OCI-LY7 (cell line): ENCODE data around the gene AK2. TPM values are rescaled to one million over a fixed set of nuclear protein-coding genes. Genes with fewer than 3 reads are reported as not detected.

Source experiments
- BruUV-seq: library from RNA; stranded (reverse); fragments of 400-500 nt; replicated peaks from 2 replicates; lab custom pipeline; 2021; lab: Mats Ljungman, UMichigan
- CTCF ChIA-PET: fragments of 300-600 bp; sonication (Branson Sonifier 250); formaldehyde crosslinking; loops from one replicate; lab custom pipeline; 2022; ENCODE audit warnings: antibody characterized with exemption; ENCODE audit not compliant: unreplicated experiment; lab: Charles Lee
- POLR2A ChIA-PET: fragments of 300-600 bp; sonication (Branson Sonifier 250); formaldehyde crosslinking; loops from one replicate; lab custom pipeline; 2022; ENCODE audit warnings: antibody characterized with exemption; lab: Charles Lee
- DNase-seq: peaks from one replicate; pipeline ENCODE4 v3.0.0-alpha.2; 2015; ENCODE audit warnings: low spot score
- H2AFZ ChIP-seq: fragments of 200-600 bp; sonication (generic), shearing (Covaris generic); 2 replicates; pipeline ENCODE4 v1.6.1; 2014; ENCODE audit warnings: mild to moderate bottlenecking, antibody characterized with exemption, low read length, moderate library complexity
- H3K27ac ChIP-seq: fragments of 200-600 bp; sonication (generic); 2 replicates; pipeline ENCODE4 v1.5.1; 2014; ENCODE audit warnings: mixed run types, low read depth, mild to moderate bottlenecking, moderate library complexity, low read length, inconsistent platforms; ENCODE audit not compliant: poor library complexity, severe bottlenecking
- H3K36me3 ChIP-seq: fragments of 200-600 bp; sonication (generic); 2 replicates; pipeline ENCODE4 v1.6.1; 2014; ENCODE audit warnings: mild to moderate bottlenecking, antibody characterized with exemption, low read length, moderate library complexity, mixed read lengths; ENCODE audit not compliant: insufficient read depth
- H3K4me1 ChIP-seq: fragments of 200-600 bp; sonication (generic); 2 replicates; pipeline ENCODE4 v1.5.1; 2014; ENCODE audit warnings: mild to moderate bottlenecking, low read length; ENCODE audit not compliant: insufficient read depth, poor library complexity, severe bottlenecking
- H3K4me2 ChIP-seq: fragments of 200-600 bp; sonication (generic); 2 replicates; pipeline ENCODE4 v1.6.1; 2014; ENCODE audit warnings: mild to moderate bottlenecking, low read length
- H3K4me3 ChIP-seq: fragments of 200-600 bp; sonication (generic); 2 replicates; pipeline ENCODE4 v1.5.1; 2014; ENCODE audit warnings: mild to moderate bottlenecking, low read depth, low read length; ENCODE audit not compliant: poor library complexity, severe bottlenecking
- H3K79me2 ChIP-seq: fragments of 200-600 bp; sonication (generic); 2 replicates; pipeline ENCODE4 v1.6.1; 2016; ENCODE audit warnings: low read depth, mild to moderate bottlenecking, low read length, moderate library complexity, mixed read lengths; ENCODE audit not compliant: insufficient read depth
- H3K9me2 ChIP-seq: fragments of 200-600 bp; sonication (generic); 2 replicates; pipeline ENCODE4 v1.6.1; 2016; ENCODE audit warnings: mild to moderate bottlenecking, low read length, mixed read lengths; ENCODE audit not compliant: insufficient read depth
- H3K9me3 ChIP-seq: fragments of 200-600 bp; sonication (generic); 2 replicates; pipeline ENCODE4 v1.6.1; 2014; ENCODE audit warnings: mild to moderate bottlenecking, mixed run types, low read length, mixed read lengths
- H4K20me1 ChIP-seq: fragments of 200-600 bp; sonication (generic); 2 replicates; pipeline ENCODE4 v1.6.1; 2014; ENCODE audit warnings: mild to moderate bottlenecking, antibody characterized with exemption, low read length, moderate library complexity, mixed read lengths; ENCODE audit not compliant: insufficient read depth
- EZH2phosphoT487 ChIP-seq: fragments of 200-600 bp; sonication (generic); IDR thresholded peaks from 2 replicates; pipeline ENCODE4 v1.6.1; 2018; ENCODE audit warnings: low read depth, borderline replicate concordance, mild to moderate bottlenecking, mixed run types, antibody characterized with exemption, low read length, moderate library complexity, mixed read lengths
- intact Hi-C: fragments of 100-400 bp; cut with micrococcal nuclease; formaldehyde crosslinking; loops from one replicate; pipeline ENCODE4 v1.10.0; 2022; ENCODE audit not compliant: unreplicated experiment
- total RNA-seq, 2 experiments: library from RNA; depleted of rRNA in 1 of 2; stranded (reverse); fragments of >200 nt in 1 of 2; shearing (Covaris generic) in 1 of 2; gene quantifications; 2 replicates each; pipeline ENCODE4 v1.2.3, GENCODE V29; 2014 to 2022
- TF ChIP-seq, protein P1 (sequence below): fragments of 200-600 bp; sonication (generic); conservative IDR thresholded peaks from 2 replicates; pipeline ENCODE4 v1.5.1; 2014; ENCODE audit warnings: mild to moderate bottlenecking, antibody characterized with exemption, low read length, moderate library complexity, mixed read lengths

Gene AK2
- total RNA-seq, 2 experiments from 2014 or later = 185 to 298 TPM

DNA sequence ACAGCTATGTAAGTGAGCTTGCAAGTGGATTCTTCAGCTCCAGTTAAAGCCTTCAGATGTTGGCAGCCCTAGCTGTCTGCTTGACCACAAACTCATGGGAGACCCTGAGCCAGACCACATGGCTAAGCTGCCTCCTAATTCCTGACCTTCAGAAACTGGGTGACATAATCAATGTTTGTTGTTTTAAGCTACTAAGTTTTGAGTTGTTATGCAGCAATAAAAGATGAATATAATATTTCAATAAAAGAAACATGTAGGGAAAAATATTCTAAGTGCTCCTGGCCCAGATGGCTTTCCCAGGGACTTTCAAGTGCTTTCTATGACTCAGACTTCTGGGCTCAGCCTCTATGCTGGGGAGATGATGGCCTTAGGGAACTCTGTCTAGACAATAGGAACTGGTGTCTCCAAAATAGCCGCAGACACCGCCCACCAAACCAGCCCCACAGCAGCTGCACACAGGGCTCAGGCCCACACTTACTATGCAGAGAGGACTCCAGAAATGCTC lies 23.9 kb upstream of the AK2 start:
- TF ChIP-seq EZH2phosphoT487 = no peak
- TF ChIP-seq, protein P1, sequence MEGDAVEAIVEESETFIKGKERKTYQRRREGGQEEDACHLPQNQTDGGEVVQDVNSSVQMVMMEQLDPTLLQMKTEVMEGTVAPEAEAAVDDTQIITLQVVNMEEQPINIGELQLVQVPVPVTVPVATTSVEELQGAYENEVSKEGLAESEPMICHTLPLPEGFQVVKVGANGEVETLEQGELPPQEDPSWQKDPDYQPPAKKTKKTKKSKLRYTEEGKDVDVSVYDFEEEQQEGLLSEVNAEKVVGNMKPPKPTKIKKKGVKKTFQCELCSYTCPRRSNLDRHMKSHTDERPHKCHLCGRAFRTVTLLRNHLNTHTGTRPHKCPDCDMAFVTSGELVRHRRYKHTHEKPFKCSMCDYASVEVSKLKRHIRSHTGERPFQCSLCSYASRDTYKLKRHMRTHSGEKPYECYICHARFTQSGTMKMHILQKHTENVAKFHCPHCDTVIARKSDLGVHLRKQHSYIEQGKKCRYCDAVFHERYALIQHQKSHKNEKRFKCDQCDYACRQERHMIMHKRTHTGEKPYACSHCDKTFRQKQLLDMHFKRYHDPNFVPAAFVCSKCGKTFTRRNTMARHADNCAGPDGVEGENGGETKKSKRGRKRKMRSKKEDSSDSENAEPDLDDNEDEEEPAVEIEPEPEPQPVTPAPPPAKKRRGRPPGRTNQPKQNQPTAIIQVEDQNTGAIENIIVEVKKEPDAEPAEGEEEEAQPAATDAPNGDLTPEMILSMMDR = no peak
- ChIA-PET CTCF (no interaction called here), POLR2A (no interaction called here)
- H3K27ac ChIP-seq = no peak overlapping the region
- intact Hi-C loops = no loop called here
- no peaks in the 10 kb centered on the region for H3K79me2 ChIP-seq
- H3K36me3 ChIP-seq = no peaks in the 10 kb centered on the region
- H3K4me2 ChIP-seq = no peak overlapping the region
- no peak for DNase-seq
- no peak overlapping the region for H2AFZ ChIP-seq
- no peaks in the 10 kb centered on the region for H3K4me1 ChIP-seq
- H3K9me3 ChIP-seq = peaks cover 13% of the 10 kb centered on the region; the same call in 1 of the 2 replicates
- no TSS peak for BruUV-seq
- H3K4me3 ChIP-seq = no peak overlapping the region
- no peaks in the 10 kb centered on the region for H3K9me2 ChIP-seq
- H4K20me1 ChIP-seq = no peaks in the 10 kb centered on the region

DNA sequence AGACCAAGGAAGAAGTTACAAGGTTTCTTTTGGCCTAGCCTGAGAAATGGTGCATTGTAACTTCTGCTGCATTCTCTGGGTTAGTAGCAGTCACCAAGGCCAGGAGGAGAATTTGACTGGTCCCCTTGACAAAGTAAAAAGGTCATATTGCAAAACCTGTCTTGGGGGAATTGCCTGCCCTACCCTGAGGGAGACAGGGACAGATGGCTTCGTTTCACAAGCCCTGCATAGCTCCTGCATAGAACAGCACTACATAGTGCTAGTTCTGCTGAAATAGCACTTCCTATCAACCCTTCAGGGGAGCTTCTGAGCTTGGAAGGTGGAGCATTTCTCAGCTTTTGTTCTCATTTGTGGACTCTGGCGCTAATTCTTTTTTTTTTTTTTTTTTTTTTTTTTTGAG lies 20.4 kb upstream of the AK2 start:
- no peak overlapping the region for H2AFZ ChIP-seq
- DNase-seq = no peak
- H3K36me3 ChIP-seq = no peaks in the 10 kb centered on the region
- H3K4me2 ChIP-seq = no peak overlapping the region
- BruUV-seq = no TSS peak
- no peaks in the 10 kb centered on the region for H3K79me2 ChIP-seq
- no peak overlapping the region for H3K4me3 ChIP-seq
- POLR2A ChIA-PET = interaction anchor here (0.6 to 1.2 kb wide), 5 partner anchors 31 to 124 kb away, joined by 3 to 5 read pairs (median 3); no protein-coding TSS in a partner anchor
- H3K9me3 ChIP-seq = no peaks in the 10 kb centered on the region
- no peaks in the 10 kb centered on the region for H4K20me1 ChIP-seq
- intact Hi-C loops = no loop called here
- no peak overlapping the region for H3K27ac ChIP-seq
- CTCF ChIA-PET = interaction anchor here (2.1 kb wide), 1 partner anchor 182 kb away, joined by 4 read pairs; no protein-coding TSS in a partner anchor
- no peaks in the 10 kb centered on the region for H3K9me2 ChIP-seq
- H3K4me1 ChIP-seq = no peaks in the 10 kb centered on the region
- TF ChIP-seq EZH2phosphoT487 = no peak
- TF ChIP-seq, protein P1 = no peak

DNA sequence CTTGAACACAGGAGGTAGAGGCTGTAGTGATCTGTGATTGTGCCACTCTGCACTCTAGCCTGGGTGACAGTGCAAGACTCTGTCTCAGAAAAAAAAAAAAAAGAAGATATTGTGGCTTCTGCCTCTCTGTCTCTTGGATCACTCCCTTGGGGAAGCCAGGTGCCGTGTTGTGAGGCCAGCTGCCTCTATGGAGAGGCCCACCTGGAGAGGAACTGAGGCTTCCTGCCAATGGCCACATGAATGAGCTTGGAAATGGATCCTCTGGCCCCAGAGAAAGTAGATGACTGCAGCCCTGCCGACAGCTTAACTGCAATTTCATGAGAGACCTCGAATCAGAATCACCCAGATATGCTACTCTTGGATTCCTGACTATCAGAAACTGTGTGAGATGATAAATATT lies 19.7 kb upstream of the AK2 start:
- Histone ChIP-seq H3K4me1 (no peaks in the 10 kb centered on the region), H3K36me3 (no peaks in the 10 kb centered on the region), H3K9me2 (no peaks in the 10 kb centered on the region), H3K27ac (no peak overlapping the region), H3K4me3 (no peak overlapping the region), H4K20me1 (no peaks in the 10 kb centered on the region), H3K4me2 (no peak overlapping the region), H3K79me2 (no peaks in the 10 kb centered on the region), H2AFZ (no peak overlapping the region), H3K9me3 (no peaks in the 10 kb centered on the region)
- BruUV-seq = no TSS peak
- POLR2A ChIA-PET = interaction anchor here (1.2 kb wide), 1 partner anchor 30 kb away, joined by 5 read pairs; no protein-coding TSS in a partner anchor
- CTCF ChIA-PET = interaction anchor here (1.3 kb wide), 1 partner anchor 131 kb away, joined by 3 read pairs; no protein-coding TSS in a partner anchor
- no peak for DNase-seq
- TF ChIP-seq, protein P1 = no peak
- no peak for TF ChIP-seq EZH2phosphoT487
- intact Hi-C loops = no loop called here
